Measurements from ENCODE around the gene ISG15.

ISG15 gene

DNA sequence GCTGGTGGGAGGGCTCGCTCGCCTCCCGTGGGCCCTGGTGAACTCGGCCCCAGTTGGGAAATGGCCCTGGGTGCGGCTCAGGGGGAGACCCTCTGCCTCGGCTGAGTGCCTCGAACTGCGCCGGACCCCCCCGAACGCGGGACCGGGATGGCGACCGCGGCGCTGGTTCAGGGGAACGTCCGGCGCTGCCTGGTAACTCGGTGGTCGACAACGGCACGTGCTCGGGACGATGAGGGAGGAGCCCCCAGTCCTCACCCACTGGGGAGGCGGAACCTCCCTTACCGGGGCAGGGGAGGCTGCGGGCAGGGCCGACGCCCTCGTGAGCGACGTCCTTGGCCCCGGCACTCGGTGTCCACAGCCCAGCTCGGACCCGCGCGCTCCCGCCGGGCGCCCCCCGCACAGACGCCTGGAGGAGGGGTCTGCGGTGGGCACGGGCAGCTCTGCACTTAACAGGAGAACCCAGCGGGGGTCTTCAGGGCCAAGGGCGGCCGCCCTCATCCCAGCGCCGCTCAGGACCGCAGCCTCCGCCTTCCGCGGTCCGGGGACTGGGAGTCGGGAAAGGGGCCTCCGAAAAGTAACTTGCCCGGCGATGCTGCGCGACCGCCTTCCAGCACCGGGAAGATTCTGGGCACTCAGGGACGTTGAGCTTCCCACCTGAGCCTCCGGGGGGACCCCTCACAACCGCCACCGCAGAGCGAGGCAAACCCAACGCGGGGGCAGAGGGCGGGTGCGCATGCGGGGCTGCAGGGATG lies 15.1 kb upstream of the ISG15 start:
- Histone ChIP-seq H3K27ac (peak overlapping the region; percentile 99), H3K9me3 (ENCODE audit: severe bottlenecking) (no peaks in the 10 kb centered on the region), H3K27me3 (ENCODE audit: insufficient read depth, low read depth, severe bottlenecking) (no peaks in the 10 kb centered on the region), H3K36me3 (peaks cover 12% of the 10 kb centered on the region), H3K4me3 (ENCODE audit: low read depth, low read length) (peak overlapping the region; percentile 81)
- peak; percentile 58 for DNase-seq
- TF ChIP-seq, protein P1, sequence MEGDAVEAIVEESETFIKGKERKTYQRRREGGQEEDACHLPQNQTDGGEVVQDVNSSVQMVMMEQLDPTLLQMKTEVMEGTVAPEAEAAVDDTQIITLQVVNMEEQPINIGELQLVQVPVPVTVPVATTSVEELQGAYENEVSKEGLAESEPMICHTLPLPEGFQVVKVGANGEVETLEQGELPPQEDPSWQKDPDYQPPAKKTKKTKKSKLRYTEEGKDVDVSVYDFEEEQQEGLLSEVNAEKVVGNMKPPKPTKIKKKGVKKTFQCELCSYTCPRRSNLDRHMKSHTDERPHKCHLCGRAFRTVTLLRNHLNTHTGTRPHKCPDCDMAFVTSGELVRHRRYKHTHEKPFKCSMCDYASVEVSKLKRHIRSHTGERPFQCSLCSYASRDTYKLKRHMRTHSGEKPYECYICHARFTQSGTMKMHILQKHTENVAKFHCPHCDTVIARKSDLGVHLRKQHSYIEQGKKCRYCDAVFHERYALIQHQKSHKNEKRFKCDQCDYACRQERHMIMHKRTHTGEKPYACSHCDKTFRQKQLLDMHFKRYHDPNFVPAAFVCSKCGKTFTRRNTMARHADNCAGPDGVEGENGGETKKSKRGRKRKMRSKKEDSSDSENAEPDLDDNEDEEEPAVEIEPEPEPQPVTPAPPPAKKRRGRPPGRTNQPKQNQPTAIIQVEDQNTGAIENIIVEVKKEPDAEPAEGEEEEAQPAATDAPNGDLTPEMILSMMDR (IDR thresholded peaks at IDR 0.05; ENCODE audit: low read depth, low read length), result 0 out of 2 replicates have a peak, but pooled peaks have one; percentile 5

- no peak for DNase-seq
- H3K9me3 ChIP-seq (ENCODE audit: severe bottlenecking), result no peaks in the 10 kb centered on the region
- TF ChIP-seq, protein P1 (IDR thresholded peaks at IDR 0.05; ENCODE audit: low read depth, low read length), result no peak
- peak overlapping the region; percentile 99 for H3K27ac ChIP-seq
- peak overlapping the region; percentile 81 for H3K4me3 ChIP-seq (ENCODE audit: low read depth, low read length)
- H3K27me3 ChIP-seq (ENCODE audit: insufficient read depth, low read depth, severe bottlenecking), result no peaks in the 10 kb centered on the region
- H3K36me3 ChIP-seq, result peaks cover 12% of the 10 kb centered on the region
Observed at GRCh38 chr1:998745-998994, 14.6 kb upstream of the ISG15 start.

- Histone ChIP-seq H3K4me3 (ENCODE audit: low read depth, low read length) (peak overlapping the region; percentile 81), H3K27ac (peak overlapping the region; percentile 99), H3K27me3 (ENCODE audit: insufficient read depth, low read depth, severe bottlenecking) (no peaks in the 10 kb centered on the region), H3K9me3 (ENCODE audit: severe bottlenecking) (no peaks in the 10 kb centered on the region), H3K36me3 (peaks cover 13% of the 10 kb centered on the region)
- TF ChIP-seq, protein P1 (IDR thresholded peaks at IDR 0.05; ENCODE audit: low read depth, low read length), result no peak
- peak; percentile 65 for DNase-seq
Observed at GRCh38 chr1:998995-999724, 14.1 kb upstream of the ISG15 start.

GRCh38 chr1:999725-1000356 lies 13.5 kb upstream of the ISG15 start, which contains the start of gene HES4:
Gene HES4, minus strand, starts transcription at chr1:1000097. Its CDS starts 124 bp downstream, at chr1:999973.
- TF ChIP-seq, protein P1 (IDR thresholded peaks at IDR 0.05; ENCODE audit: low read depth, low read length), result no peak
- peak; percentile 94 for DNase-seq
- peaks cover 16% of the 10 kb centered on the region for H3K36me3 ChIP-seq
- peak within 1 kb of the TSS; percentile 99 for H3K27ac ChIP-seq
- no peaks in the 10 kb centered on the region for H3K9me3 ChIP-seq (ENCODE audit: severe bottlenecking)
- no peaks in the 10 kb centered on the region for H3K27me3 ChIP-seq (ENCODE audit: insufficient read depth, low read depth, severe bottlenecking)
- peak within 1 kb of the TSS; percentile 81 for H3K4me3 ChIP-seq (ENCODE audit: low read depth, low read length)

GRCh38 chr1:1000357-1001056 lies 12.8 kb upstream of the ISG15 start:
- peak; percentile 92 for DNase-seq
- peak overlapping the region; percentile 99 for H3K27ac ChIP-seq
- H3K36me3 ChIP-seq, result peaks cover 16% of the 10 kb centered on the region
- H3K4me3 ChIP-seq (ENCODE audit: low read depth, low read length), result peak overlapping the region; percentile 81
- H3K9me3 ChIP-seq (ENCODE audit: severe bottlenecking), result no peaks in the 10 kb centered on the region
- no peaks in the 10 kb centered on the region for H3K27me3 ChIP-seq (ENCODE audit: insufficient read depth, low read depth, severe bottlenecking)
- TF ChIP-seq, protein P1 (IDR thresholded peaks at IDR 0.05; ENCODE audit: low read depth, low read length), result no peak

All from WERI-Rb-1 (cell line).